ENCODE measurements around the gene LTBP1. TPM values are rescaled to one million over a fixed set of nuclear protein-coding genes. Genes with fewer than 3 reads are reported as not detected.

LTBP1 gene
- total and polyA plus RNA-seq, 4 donors: 5.8 to 57.6 (median 10.2) TPM

DNA sequence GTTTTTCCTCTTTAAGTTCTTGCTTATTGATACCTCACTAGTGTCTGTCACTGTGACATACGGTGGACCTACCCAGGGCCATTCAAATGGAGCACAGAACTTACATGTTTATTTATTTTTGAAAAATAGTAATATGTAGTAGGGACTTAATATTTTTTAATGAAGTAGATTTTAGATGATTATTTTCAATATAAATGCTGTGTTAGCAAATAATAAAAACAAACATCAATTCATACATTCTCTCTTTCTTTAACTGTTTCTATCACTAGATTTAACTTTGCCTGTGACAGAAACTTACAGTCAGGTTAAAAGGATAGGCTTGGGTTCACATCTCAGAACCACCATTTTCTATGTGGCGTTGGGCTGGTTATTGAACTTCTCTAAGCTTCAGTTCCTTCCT is 345.3 kb downstream of the LTBP1 start:
- TF ChIP-seq, protein P1, sequence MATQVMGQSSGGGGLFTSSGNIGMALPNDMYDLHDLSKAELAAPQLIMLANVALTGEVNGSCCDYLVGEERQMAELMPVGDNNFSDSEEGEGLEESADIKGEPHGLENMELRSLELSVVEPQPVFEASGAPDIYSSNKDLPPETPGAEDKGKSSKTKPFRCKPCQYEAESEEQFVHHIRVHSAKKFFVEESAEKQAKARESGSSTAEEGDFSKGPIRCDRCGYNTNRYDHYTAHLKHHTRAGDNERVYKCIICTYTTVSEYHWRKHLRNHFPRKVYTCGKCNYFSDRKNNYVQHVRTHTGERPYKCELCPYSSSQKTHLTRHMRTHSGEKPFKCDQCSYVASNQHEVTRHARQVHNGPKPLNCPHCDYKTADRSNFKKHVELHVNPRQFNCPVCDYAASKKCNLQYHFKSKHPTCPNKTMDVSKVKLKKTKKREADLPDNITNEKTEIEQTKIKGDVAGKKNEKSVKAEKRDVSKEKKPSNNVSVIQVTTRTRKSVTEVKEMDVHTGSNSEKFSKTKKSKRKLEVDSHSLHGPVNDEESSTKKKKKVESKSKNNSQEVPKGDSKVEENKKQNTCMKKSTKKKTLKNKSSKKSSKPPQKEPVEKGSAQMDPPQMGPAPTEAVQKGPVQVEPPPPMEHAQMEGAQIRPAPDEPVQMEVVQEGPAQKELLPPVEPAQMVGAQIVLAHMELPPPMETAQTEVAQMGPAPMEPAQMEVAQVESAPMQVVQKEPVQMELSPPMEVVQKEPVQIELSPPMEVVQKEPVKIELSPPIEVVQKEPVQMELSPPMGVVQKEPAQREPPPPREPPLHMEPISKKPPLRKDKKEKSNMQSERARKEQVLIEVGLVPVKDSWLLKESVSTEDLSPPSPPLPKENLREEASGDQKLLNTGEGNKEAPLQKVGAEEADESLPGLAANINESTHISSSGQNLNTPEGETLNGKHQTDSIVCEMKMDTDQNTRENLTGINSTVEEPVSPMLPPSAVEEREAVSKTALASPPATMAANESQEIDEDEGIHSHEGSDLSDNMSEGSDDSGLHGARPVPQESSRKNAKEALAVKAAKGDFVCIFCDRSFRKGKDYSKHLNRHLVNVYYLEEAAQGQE (IDR thresholded peaks at IDR 0.05): no peak
- TF ChIP-seq NR2F2 (IDR thresholded peaks at IDR 0.05) (no peak), GABPA (IDR thresholded peaks at IDR 0.05 in 1 of 2, conservative IDR thresholded peaks at IDR 0.05 in 1 of 2) (no peak), JUND (IDR thresholded peaks at IDR 0.05) (no peak), FOXA2 (IDR thresholded peaks at IDR 0.05) (no peak), FOXA1 (IDR thresholded peaks at IDR 0.05) (no peak), RXRA (IDR thresholded peaks at IDR 0.05) (no peak)
- TF ChIP-seq, protein P2, sequence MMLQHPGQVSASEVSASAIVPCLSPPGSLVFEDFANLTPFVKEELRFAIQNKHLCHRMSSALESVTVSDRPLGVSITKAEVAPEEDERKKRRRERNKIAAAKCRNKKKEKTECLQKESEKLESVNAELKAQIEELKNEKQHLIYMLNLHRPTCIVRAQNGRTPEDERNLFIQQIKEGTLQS (IDR thresholded peaks at IDR 0.05): no peak
- H3K4me3 ChIP-seq (ENCODE audit: low read depth in 1 of 3, low read length in 3 of 3): no peak overlapping the region
- WGBS: 89% methylated on average over 2 of the region's 2 CpGs
- no peak overlapping the region for H3K9ac ChIP-seq (ENCODE audit: low read depth in 1 of 2, low read length in 2 of 2)
- no peak overlapping the region for H3K27ac ChIP-seq (ENCODE audit: low read depth in 1 of 2, low read length in 2 of 2)
- no peaks in the 10 kb centered on the region for H3K36me3 ChIP-seq (ENCODE audit: control insufficient read depth in 4 of 4, insufficient read depth in 3 of 4, low read depth in 1 of 4, low read length in 3 of 4)
- H3K4me1 ChIP-seq (ENCODE audit: control insufficient read depth in 4 of 4, insufficient read depth in 4 of 4, low read length in 3 of 4): peaks cover 0 to 16% (median 12%) of the 10 kb centered on the region in 4 donors
- H3K27me3 ChIP-seq (ENCODE audit: control insufficient read depth in 4 of 4, insufficient read depth in 4 of 4, low read length in 3 of 4): no peaks in the 10 kb centered on the region
- no peaks in the 10 kb centered on the region for H3K9me3 ChIP-seq (ENCODE audit: control insufficient read depth in 4 of 4, low read length in 3 of 4)
- no peak for DNase-seq (ENCODE audit: low spot score)

DNA sequence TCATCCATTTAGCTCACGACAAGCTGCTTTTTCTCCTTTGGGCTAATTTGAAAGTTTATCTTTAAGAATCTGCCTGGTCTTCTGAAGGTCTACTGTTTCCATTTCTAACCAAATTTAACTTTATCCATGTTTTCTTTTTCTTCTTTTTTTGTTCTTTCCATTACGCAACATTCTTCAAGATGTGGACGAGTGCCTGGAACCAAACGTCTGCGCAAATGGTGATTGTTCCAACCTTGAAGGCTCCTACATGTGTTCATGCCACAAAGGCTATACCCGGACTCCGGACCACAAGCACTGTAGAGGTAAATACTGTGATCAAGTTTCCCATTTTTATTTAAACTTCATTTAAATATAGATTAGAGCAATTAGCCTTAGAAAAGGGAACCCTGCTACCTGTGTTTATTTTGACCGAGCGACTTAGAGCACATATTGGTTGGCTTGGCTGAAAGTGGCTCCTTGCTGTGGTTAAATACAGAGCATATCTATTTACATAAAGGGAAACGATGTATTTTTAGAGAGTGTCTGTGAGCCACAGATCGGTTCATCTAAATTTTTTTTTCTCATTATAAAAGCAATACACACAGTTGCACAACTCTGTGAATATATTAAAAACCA is 346.3 kb downstream of the LTBP1 start:
- 90% methylated on average over 11 of the region's 11 CpGs for WGBS
- no peaks in the 10 kb centered on the region for H3K9me3 ChIP-seq (ENCODE audit: control insufficient read depth in 4 of 4, low read length in 3 of 4)
- no peak overlapping the region for H3K9ac ChIP-seq (ENCODE audit: low read depth in 1 of 2, low read length in 2 of 2)
- no peak overlapping the region for H3K27ac ChIP-seq (ENCODE audit: low read depth in 1 of 2, low read length in 2 of 2)
- no peaks in the 10 kb centered on the region for H3K36me3 ChIP-seq (ENCODE audit: control insufficient read depth in 4 of 4, insufficient read depth in 3 of 4, low read depth in 1 of 4, low read length in 3 of 4)
- TF ChIP-seq GABPA (IDR thresholded peaks at IDR 0.05 in 1 of 2, conservative IDR thresholded peaks at IDR 0.05 in 1 of 2) (no peak), RAD21 (IDR thresholded peaks at IDR 0.05) (no peak), HNF4G (IDR thresholded peaks at IDR 0.05) (no peak)
- H3K27me3 ChIP-seq (ENCODE audit: control insufficient read depth in 4 of 4, insufficient read depth in 4 of 4, low read length in 3 of 4): no peaks in the 10 kb centered on the region
- H3K4me1 ChIP-seq (ENCODE audit: control insufficient read depth in 4 of 4, insufficient read depth in 4 of 4, low read length in 3 of 4): peaks cover 0 to 16% (median 12%) of the 10 kb centered on the region in 4 donors
- no peak for DNase-seq (ENCODE audit: low spot score)
- H3K4me3 ChIP-seq (ENCODE audit: low read depth in 1 of 3, low read length in 3 of 3): no peak overlapping the region

DNA sequence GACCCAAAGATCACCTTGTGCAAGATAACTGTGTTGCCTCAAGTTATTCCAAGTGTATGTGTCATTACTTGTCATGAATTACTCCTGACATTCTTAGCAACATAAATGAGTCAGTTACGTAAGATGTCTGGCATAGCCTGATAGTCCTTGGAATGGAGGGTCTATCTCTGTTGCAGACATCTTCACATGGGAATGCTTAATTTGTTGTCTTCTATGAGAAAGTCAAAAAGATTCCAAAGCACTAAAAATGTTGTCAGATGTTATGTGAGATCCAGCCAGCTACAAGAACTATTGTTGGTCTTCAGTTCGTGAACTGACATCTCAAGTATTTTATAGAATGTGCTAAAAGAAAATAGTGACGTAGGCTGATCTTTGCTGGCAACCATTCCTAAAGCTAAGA is 351.5 kb downstream of the LTBP1 start:
- no peaks in the 10 kb centered on the region for H3K4me1 ChIP-seq (ENCODE audit: control insufficient read depth in 4 of 4, insufficient read depth in 4 of 4, low read length in 3 of 4)
- H3K9me3 ChIP-seq (ENCODE audit: control insufficient read depth in 4 of 4, low read length in 3 of 4): no peaks in the 10 kb centered on the region
- no peak for DNase-seq (ENCODE audit: low spot score)
- no peaks in the 10 kb centered on the region for H3K27me3 ChIP-seq (ENCODE audit: control insufficient read depth in 4 of 4, insufficient read depth in 4 of 4, low read length in 3 of 4)
- 92% methylated on average over 3 of the region's 3 CpGs for WGBS
- no peak overlapping the region for H3K4me3 ChIP-seq (ENCODE audit: low read depth in 1 of 3, low read length in 3 of 3)
- H3K36me3 ChIP-seq (ENCODE audit: control insufficient read depth in 4 of 4, insufficient read depth in 3 of 4, low read depth in 1 of 4, low read length in 3 of 4): peaks cover 0 to 7% (median 3%) of the 10 kb centered on the region in 4 donors
- H3K27ac ChIP-seq (ENCODE audit: low read depth in 1 of 2, low read length in 2 of 2): no peak overlapping the region
- H3K9ac ChIP-seq (ENCODE audit: low read depth in 1 of 2, low read length in 2 of 2): no peak overlapping the region
- TF ChIP-seq HNF4G (IDR thresholded peaks at IDR 0.05): no peak
- TF ChIP-seq, protein P3, sequence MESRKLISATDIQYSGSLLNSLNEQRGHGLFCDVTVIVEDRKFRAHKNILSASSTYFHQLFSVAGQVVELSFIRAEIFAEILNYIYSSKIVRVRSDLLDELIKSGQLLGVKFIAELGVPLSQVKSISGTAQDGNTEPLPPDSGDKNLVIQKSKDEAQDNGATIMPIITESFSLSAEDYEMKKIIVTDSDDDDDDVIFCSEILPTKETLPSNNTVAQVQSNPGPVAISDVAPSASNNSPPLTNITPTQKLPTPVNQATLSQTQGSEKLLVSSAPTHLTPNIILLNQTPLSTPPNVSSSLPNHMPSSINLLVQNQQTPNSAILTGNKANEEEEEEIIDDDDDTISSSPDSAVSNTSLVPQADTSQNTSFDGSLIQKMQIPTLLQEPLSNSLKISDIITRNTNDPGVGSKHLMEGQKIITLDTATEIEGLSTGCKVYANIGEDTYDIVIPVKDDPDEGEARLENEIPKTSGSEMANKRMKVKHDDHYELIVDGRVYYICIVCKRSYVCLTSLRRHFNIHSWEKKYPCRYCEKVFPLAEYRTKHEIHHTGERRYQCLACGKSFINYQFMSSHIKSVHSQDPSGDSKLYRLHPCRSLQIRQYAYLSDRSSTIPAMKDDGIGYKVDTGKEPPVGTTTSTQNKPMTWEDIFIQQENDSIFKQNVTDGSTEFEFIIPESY (IDR thresholded peaks at IDR 0.05): no peak
- TF ChIP-seq, protein P4, sequence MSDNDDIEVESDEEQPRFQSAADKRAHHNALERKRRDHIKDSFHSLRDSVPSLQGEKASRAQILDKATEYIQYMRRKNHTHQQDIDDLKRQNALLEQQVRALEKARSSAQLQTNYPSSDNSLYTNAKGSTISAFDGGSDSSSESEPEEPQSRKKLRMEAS (IDR thresholded peaks at IDR 0.05): no peak
- TF ChIP-seq, protein P5, sequence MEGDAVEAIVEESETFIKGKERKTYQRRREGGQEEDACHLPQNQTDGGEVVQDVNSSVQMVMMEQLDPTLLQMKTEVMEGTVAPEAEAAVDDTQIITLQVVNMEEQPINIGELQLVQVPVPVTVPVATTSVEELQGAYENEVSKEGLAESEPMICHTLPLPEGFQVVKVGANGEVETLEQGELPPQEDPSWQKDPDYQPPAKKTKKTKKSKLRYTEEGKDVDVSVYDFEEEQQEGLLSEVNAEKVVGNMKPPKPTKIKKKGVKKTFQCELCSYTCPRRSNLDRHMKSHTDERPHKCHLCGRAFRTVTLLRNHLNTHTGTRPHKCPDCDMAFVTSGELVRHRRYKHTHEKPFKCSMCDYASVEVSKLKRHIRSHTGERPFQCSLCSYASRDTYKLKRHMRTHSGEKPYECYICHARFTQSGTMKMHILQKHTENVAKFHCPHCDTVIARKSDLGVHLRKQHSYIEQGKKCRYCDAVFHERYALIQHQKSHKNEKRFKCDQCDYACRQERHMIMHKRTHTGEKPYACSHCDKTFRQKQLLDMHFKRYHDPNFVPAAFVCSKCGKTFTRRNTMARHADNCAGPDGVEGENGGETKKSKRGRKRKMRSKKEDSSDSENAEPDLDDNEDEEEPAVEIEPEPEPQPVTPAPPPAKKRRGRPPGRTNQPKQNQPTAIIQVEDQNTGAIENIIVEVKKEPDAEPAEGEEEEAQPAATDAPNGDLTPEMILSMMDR (IDR thresholded peaks at IDR 0.05; ENCODE audit: low read depth, low read length, missing input control): no peak
- TF ChIP-seq RAD21 (IDR thresholded peaks at IDR 0.05): no peak
- TF ChIP-seq NR2F2 (IDR thresholded peaks at IDR 0.05): no peak
- no peak for TF ChIP-seq EGR1 (IDR thresholded peaks at IDR 0.05; ENCODE audit: low read depth in 2 of 2)
- no peak for TF ChIP-seq JUND (IDR thresholded peaks at IDR 0.05)
- TF ChIP-seq GABPA (IDR thresholded peaks at IDR 0.05 in 1 of 2, conservative IDR thresholded peaks at IDR 0.05 in 1 of 2): no peak
- TF ChIP-seq, protein P1 (IDR thresholded peaks at IDR 0.05): no peak
- TF ChIP-seq RXRA (IDR thresholded peaks at IDR 0.05): no peak
- TF ChIP-seq SP1 (IDR thresholded peaks at IDR 0.05): no peak

All from liver (tissue), 9 donors.